Gastrocnemius medialis (tissue), 4 donors: Measurements from ENCODE around the gene OR2C3.

Experiments
- CTCF ChIP-seq, 5 experiments: fragments of 450-650 bp in 3 of 5; fragments of 200-600 bp in 2 of 5; sonication (generic) in 2 of 5; IDR thresholded peaks in 4 of 5; conservative IDR thresholded peaks in 1 of 5; 1 replicate in 4 of 5; 2 replicates in 1 of 5; pipeline ENCODE4 v1.5.1; 2016 to 2019; ENCODE audit warnings: antibody characterized with exemption in 5 of 5, mild to moderate bottlenecking in 3 of 5, moderate library complexity in 3 of 5
- POLR2A ChIP-seq, 2 donors: fragments of 450-650 bp; IDR thresholded peaks; one replicate each; pipeline ENCODE4 v1.6.1; 2017; ENCODE audit warnings: antibody characterized with exemption in 2 of 2, mild to moderate bottlenecking in 2 of 2, moderate library complexity in 2 of 2

DNA sequence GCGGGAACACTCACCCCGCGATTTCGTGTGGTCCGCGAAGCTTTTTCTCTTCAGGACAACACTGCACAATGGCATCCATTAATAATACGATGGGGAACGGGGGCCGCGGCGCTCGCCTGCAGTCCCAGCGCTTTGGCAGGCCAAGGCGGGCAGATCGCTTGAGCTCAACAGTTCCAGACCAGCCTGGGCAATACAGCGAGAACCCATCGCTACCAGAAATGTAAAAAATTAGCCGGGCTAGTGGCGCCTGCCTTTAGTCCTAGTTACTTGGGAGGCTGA lies 17.7 kb downstream of the OR2C3 start:
- TF ChIP-seq CTCF (IDR thresholded peaks at IDR 0.05 in 4 of 5, conservative IDR thresholded peaks at IDR 0.05 in 1 of 5) (no peak), POLR2A (IDR thresholded peaks at IDR 0.05) (no peak)
